ENCODE measurements around the gene AVEN.

The AVEN gene

GRCh38 chr15:33910741-33911140 is 128.3 kb downstream of the AVEN start:
- FAIRE-seq, result no peak

GRCh38 chr15:33908406-33908805 is 130.6 kb downstream of the AVEN start:
- FAIRE-seq, result no peak

DNA sequence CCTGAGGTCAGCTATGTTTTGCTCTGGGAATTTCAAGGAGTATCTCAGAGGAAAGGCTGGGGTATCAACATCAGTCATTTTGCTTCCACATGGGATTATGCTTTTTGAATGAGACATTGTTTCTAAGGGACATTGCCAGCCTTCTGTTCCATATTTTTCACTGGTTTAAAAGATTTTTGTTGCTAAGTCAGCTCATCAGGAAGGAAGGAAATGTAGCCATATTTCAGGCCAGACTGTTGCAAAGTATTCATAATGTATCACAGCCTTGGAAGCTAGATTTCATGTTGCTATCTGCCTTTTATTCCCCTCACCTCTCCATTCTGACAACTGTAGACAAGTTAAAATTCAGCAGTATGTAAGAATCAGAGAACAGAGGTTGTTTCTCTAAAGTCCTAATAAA is 131.7 kb downstream of the AVEN start:
- no peak for FAIRE-seq

GRCh38 chr15:33903661-33904060 is 135.3 kb downstream of the AVEN start:
- FAIRE-seq, result no peak

DNA sequence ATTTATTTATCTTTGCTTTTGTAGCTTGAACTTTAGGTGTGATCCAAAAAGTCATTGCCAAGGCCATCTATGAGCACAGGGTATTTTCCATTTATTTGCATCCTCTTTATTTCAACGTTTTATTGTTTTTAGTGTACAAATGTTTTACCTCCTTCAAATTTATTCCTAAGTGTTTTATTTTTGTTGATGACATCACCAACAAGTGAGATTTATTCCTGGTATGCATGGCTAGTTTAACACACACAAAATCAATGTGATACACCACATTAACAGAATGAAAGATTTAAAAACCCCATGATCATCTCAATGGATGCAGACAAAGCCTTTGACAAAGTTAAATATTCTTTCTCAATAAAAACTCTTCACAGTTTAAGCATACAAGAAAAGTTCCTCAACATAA is 137.0 kb downstream of the AVEN start:
- FAIRE-seq, result no peak

- FAIRE-seq, result no peak
Measured at GRCh38 chr15:33894193-33894592, 144.8 kb downstream of the AVEN start.

DNA sequence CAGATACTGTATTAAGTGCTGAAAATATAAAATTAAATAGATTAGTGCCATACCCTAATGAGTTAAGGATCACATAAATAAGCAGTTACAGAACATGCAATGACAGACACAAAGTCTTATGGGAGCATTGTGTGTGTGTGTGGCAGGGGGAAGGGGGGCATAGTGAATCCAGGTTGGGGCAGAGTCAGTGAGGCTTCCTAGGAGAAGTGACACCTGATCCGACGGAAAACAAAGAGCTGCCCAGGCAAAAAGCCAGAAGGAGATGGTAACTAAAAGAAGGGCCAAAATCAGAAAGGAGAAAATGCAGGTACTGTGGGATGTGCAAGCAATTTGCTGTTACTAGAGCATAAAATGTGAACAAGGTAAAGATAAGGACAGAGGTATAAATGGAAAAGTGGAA is 150.8 kb downstream of the AVEN start:
- no peak for FAIRE-seq

- no peak for FAIRE-seq
Measured at GRCh38 chr15:33882921-33883320, 156.1 kb downstream of the AVEN start.

DNA sequence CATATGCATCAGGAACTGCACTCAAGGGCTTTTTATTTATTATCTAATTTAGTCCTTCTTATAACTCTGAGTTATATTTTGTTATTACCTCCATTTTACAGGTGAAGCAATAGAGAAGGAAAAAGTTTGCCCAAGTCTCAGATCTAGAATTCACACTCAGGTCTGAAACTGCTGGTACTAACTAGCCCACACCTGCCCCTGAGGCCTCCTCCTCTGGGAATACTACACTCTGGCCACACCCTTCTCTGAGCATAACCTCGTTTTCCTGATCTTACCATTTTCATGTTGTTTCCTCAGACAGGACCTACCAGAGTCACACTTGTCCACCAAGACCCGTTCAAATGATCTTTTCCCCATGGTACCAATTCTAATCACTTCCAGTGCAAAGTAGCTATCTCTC is 164.8 kb downstream of the AVEN start:
- FAIRE-seq, result no peak

DNA sequence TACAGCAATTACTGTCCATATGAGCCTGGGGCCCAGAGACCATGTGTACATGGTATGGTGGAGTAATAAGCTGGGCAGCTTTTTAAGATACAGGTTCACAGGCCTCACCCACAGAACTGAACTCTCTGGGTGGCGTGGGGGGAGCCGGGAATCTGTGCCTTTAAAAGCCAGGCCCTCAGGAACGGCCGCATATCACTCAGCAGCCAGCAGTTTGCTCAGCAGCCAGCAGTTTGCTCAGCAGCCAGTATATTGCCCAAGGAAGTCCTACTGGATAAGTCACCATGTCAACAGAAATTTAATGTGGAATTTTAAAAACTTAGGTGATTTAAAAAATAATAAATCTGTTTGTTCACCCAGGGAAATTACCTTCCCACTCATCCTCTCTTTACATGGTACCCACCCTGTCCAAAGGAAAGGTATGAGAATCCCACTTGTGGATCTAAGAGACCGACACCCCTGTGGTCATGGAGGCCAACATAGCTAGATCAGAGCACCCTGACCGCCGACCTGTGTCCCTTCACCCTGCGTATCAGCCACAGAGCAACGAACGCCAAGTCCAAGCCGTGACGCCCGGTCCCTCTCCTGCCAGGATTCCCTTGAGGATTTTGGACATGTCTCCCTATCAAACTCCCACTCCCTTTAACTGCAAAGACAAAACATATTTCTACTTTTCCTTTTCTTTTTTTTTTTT is 166.4 kb downstream of the AVEN start:
- FAIRE-seq, result no peak

DNA sequence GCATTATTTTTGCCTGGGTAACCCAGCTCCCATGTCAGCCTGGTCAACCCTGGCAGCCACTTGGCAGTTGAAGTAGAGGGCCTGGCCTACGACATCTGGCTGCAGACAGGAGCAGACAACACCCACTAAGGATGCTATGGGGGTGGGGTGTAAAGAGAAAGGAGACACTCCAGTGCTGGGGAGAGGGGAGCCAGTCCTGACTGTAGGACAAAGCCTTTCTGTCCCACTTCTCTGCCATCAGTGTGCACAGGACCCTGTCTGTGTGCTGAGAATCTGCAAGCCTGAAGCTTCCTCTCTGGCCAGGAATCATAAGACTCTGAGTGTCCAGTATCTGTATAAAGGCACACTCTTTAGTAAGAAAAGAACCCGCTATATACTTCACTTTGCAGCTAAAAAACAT is 167.0 kb downstream of the AVEN start:
- no peak for FAIRE-seq

- no peak for FAIRE-seq
Measured at GRCh38 chr15:33866101-33866737, 172.8 kb downstream of the AVEN start.

- no peak for FAIRE-seq
Measured at GRCh38 chr15:33865416-33865815, 173.6 kb downstream of the AVEN start.

DNA sequence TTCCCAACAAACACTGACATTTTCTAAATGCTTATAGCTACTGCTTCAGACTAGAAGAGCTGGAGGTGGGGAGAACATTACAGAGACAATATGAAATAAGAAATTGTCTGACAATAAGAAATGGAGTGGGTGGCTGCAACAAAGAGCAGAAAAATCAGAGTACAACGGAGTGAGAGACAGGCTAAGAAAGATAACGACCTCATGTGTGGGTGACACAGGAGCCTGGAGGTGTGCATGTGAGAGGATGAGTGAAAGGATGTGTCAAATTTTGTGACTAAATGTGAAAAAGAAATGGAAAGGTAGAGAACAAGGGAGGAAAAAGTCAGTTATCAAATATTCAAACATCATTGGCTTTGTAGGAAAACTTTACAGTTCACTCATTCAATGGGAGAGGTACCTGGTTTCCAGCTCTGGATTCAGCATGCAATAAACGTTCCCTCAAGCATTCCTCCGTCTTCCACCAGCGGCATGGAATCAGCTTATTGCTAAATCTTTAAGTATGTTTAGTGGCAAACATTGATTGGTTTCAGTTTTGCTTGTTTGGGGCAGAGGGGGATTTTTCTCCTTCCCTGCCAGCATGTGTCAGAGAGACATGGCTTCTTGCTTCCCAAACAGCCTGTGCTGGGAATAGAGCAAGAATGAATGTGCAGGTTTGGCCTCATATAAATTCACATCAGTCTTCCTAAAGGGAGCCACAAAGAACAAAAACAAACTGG is 174.5 kb downstream of the AVEN start:
- FAIRE-seq, result no peak

DNA sequence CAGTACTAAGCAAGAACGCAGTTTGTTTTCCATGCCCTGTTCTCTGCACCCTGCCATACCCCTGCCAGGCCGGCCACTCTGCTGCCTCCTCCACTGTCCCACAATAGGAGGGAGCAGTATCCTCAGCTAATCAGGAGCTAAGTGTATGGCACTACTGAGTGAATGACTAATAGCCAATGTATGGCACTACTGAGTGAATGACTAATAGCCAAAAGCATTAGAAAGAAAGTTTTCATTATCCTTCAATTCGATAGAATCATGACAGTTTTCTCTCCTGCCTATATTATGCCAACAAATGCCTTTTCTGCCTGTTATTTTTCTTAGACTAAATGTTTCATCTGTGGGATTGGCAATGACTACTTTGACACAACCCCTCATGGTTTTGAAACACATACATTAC is 178.2 kb downstream of the AVEN start:
- no peak for FAIRE-seq

- FAIRE-seq, result no peak
Measured at GRCh38 chr15:33859992-33860545, 178.9 kb downstream of the AVEN start.

DNA sequence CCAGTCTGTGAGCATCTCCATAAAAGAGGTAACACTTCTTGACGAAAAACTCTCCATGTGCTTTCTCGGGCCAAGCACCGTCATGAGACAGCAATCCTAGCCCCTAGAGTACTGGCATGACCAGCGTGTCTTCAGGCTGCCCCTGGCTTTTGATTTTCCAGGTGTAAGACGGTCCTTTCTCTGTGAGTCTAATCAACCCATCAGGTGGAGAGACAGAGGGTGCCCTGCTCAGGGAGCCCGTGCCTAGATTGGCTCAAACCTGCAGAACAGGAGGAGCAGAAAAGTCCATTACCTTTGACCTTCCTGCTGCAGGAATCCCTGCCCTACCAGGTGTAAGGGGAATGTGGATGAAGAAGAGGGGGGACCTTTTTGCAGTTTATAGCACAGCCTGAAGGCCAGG is 180.2 kb downstream of the AVEN start:
- FAIRE-seq, result no peak

GRCh38 chr15:33857726-33858125 is 181.3 kb downstream of the AVEN start:
- no peak for FAIRE-seq

- FAIRE-seq, result no peak
Measured at GRCh38 chr15:33852570-33852969, 186.4 kb downstream of the AVEN start.

- no peak for FAIRE-seq
Measured at GRCh38 chr15:33852094-33852493, 186.9 kb downstream of the AVEN start.

- no peak for FAIRE-seq
Measured at GRCh38 chr15:33851079-33851478, 187.9 kb downstream of the AVEN start.

DNA sequence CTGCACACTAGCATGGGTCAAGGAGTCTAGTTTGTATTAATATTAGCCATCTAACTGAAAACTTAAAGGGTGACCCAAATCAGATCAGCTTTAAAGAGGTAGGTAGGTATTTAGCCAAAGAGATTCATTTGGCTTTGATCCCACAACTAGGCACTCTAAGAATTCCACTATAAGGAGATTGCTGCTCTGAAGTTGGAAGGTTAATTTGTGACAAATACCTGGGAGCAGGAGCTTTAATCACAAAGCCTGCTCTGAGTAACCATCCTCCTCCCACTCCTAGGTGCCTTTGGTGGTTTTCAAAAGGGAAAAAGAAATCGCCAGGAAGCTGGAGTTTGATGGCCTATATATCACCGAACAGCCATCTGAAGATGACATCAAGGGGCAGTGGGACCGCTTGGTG is 191.0 kb downstream of the AVEN start:
- no peak for FAIRE-seq

DNA sequence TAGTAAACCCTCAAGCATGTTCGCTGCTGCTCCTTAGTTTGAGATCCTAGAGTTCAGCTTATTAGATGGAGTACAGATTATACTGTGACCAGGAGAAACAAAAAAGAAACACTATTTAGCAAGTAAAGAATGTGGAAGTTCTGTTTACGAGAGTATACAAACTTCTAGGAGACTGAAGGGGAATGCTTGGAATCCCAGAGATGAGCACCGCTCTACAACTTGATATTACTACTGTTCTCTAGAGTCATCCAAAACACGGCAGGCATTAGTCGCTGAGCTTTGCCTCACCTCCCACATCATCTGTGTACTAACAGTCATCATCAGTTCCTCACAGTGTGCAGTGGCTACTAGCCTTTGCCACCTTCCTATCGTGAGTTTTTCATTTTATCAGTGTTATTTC is 192.1 kb downstream of the AVEN start:
- no peak for FAIRE-seq

DNA sequence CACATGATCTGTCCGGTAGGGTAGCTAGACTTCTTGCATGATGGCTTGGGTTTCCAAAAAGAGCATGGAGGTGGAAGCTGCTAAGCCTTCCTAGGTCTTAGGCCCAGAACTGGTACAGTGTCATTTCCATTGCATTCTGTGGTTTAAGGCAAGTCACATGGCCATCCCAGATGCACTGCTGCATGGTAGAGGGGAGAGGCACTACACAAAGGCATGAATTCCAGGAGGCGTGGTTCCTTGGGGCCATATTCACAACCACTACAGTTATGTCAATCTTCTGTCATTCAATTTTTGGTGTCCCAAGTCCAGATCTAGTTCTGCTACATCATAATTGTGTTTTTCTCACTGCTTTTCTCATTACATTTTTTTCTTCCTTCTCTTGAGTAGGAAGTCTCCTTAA is 192.9 kb downstream of the AVEN start:
- FAIRE-seq, result no peak
